Parathyroid adenoma (tissue), 2 donors: ENCODE results near the gene EXOC3L2.
A peak's percentile ranks its signal among the peaks of the same experiment; 100 is the strongest.

Source experiments
- H2AFZ ChIP-seq: fragments of 300-600 bp; sonication (generic); one replicate; pipeline ENCODE4 v1.7.0; 2017; ENCODE audit warnings: antibody characterized with exemption, mild to moderate bottlenecking
- H3K27ac ChIP-seq: fragments of 300-600 bp; sonication (generic); one replicate; pipeline ENCODE4 v1.7.0; 2017
- H3K27me3 ChIP-seq: fragments of 300-600 bp; sonication (generic); one replicate; pipeline ENCODE4 v1.7.0; 2017; ENCODE audit warnings: low read length; ENCODE audit not compliant: control insufficient read depth, insufficient read depth
- H3K36me3 ChIP-seq: fragments of 300-600 bp; sonication (generic); one replicate; pipeline ENCODE4 v1.7.0; 2017; ENCODE audit warnings: low read length; ENCODE audit not compliant: control insufficient read depth, insufficient read depth
- H3K4me1 ChIP-seq: fragments of 300-600 bp; sonication (generic); one replicate; pipeline ENCODE4 v1.7.0; 2017; ENCODE audit warnings: control low read depth
- H3K4me2 ChIP-seq: fragments of 300-600 bp; sonication (generic); one replicate; pipeline ENCODE4 v1.7.0; 2017; ENCODE audit warnings: low read length
- H3K4me3 ChIP-seq: fragments of 300-600 bp; sonication (generic); one replicate; pipeline ENCODE4 v1.7.0; 2017; ENCODE audit warnings: low read depth, low read length
- H3K79me2 ChIP-seq: fragments of 300-600 bp; sonication (generic); one replicate; pipeline ENCODE4 v1.7.0; 2017; ENCODE audit warnings: control low read depth
- H3K9ac ChIP-seq: fragments of 300-600 bp; sonication (generic); one replicate; pipeline ENCODE4 v1.7.0; 2017; ENCODE audit warnings: mild to moderate bottlenecking
- H3K9me3 ChIP-seq: fragments of 300-600 bp; sonication (generic); one replicate; pipeline ENCODE4 v1.7.0; 2017; ENCODE audit warnings: low read length; ENCODE audit not compliant: control insufficient read depth
- CTCF ChIP-seq: fragments of 300-600 bp; sonication (generic); IDR thresholded peaks from one replicate; pipeline ENCODE4 v1.7.0; 2017; ENCODE audit warnings: antibody characterized with exemption, mild to moderate bottlenecking
- donor health status: primary hyperparathyroidism.

The EXOC3L2 gene

GRCh38 chr19:45173816-45174215 is 71.4 kb downstream of the EXOC3L2 start:
- no peaks in the 10 kb centered on the region for H3K9me3 ChIP-seq
- TF ChIP-seq CTCF = no peak
- H3K36me3 ChIP-seq = no peaks in the 10 kb centered on the region
- no peak overlapping the region for H3K4me2 ChIP-seq
- H3K79me2 ChIP-seq = peaks cover 13% of the 10 kb centered on the region
- H3K4me1 ChIP-seq = peaks cover 4% of the 10 kb centered on the region
- no peaks in the 10 kb centered on the region for H3K27me3 ChIP-seq
- H3K4me3 ChIP-seq = no peak overlapping the region
- H3K27ac ChIP-seq = no peak overlapping the region
- H3K9ac ChIP-seq = no peak overlapping the region
- H2AFZ ChIP-seq = no peak overlapping the region

- Histone ChIP-seq H3K4me2 (no peak overlapping the region), H3K79me2 (peaks cover 13% of the 10 kb centered on the region), H3K36me3 (no peaks in the 10 kb centered on the region), H3K9ac (no peak overlapping the region), H3K27ac (no peak overlapping the region), H3K4me3 (no peak overlapping the region), H3K9me3 (no peaks in the 10 kb centered on the region), H3K27me3 (no peaks in the 10 kb centered on the region), H2AFZ (no peak overlapping the region), H3K4me1 (peaks cover 4% of the 10 kb centered on the region)
- no peak for TF ChIP-seq CTCF
These were observed 72.5 kb downstream of the EXOC3L2 start for GRCh38 chr19:45172611-45173208.

GRCh38 chr19:45172173-45172572 is 73.0 kb downstream of the EXOC3L2 start:
- peaks cover 9% of the 10 kb centered on the region for H3K79me2 ChIP-seq
- H3K36me3 ChIP-seq = no peaks in the 10 kb centered on the region
- TF ChIP-seq CTCF = no peak
- H3K4me1 ChIP-seq = no peaks in the 10 kb centered on the region
- H2AFZ ChIP-seq = no peak overlapping the region
- no peak overlapping the region for H3K4me2 ChIP-seq
- H3K27me3 ChIP-seq = no peaks in the 10 kb centered on the region
- no peak overlapping the region for H3K9ac ChIP-seq
- no peaks in the 10 kb centered on the region for H3K9me3 ChIP-seq
- no peak overlapping the region for H3K27ac ChIP-seq
- no peak overlapping the region for H3K4me3 ChIP-seq

- H3K79me2 ChIP-seq = peaks cover 9% of the 10 kb centered on the region
- peak overlapping the region; percentile 12 for H3K27ac ChIP-seq
- H3K9me3 ChIP-seq = no peaks in the 10 kb centered on the region
- H3K9ac ChIP-seq = no peak overlapping the region
- H3K36me3 ChIP-seq = no peaks in the 10 kb centered on the region
- no peak overlapping the region for H3K4me2 ChIP-seq
- H3K4me3 ChIP-seq = no peak overlapping the region
- no peaks in the 10 kb centered on the region for H3K4me1 ChIP-seq
- no peaks in the 10 kb centered on the region for H3K27me3 ChIP-seq
- H2AFZ ChIP-seq = no peak overlapping the region
- TF ChIP-seq CTCF = no peak
These were observed 74.0 kb downstream of the EXOC3L2 start for GRCh38 chr19:45171211-45171623.
